ENCODE measurements around the gene HDAC9. TPM values are rescaled to one million over a fixed set of nuclear protein-coding genes. Genes with fewer than 3 reads are reported as not detected.

Gene HDAC9
- polyA plus RNA-seq, 1 of the 3 experiments (the other 2 are of a cell fraction), result 11.6 TPM

DNA sequence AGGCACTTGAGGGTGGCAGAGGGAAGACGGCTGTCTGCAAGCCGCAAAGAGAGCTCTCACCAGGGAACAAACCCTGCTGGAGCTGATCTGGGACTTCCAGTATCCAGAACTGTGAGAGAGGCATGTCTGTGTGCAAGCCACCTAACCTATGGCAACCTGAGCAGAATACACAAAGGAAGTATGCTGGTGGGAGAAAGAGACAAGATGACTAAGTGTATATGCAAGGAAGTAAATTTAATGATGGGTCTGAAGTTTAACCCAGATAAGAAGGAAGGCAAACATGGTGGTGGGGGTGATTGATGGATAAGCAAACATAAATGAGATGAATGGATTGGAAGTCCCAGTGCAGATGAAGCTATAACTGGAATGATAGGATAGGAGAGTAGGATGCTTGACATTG lies 328.6 kb downstream of the HDAC9 start (continued):
- TF ChIP-seq, protein P1, sequence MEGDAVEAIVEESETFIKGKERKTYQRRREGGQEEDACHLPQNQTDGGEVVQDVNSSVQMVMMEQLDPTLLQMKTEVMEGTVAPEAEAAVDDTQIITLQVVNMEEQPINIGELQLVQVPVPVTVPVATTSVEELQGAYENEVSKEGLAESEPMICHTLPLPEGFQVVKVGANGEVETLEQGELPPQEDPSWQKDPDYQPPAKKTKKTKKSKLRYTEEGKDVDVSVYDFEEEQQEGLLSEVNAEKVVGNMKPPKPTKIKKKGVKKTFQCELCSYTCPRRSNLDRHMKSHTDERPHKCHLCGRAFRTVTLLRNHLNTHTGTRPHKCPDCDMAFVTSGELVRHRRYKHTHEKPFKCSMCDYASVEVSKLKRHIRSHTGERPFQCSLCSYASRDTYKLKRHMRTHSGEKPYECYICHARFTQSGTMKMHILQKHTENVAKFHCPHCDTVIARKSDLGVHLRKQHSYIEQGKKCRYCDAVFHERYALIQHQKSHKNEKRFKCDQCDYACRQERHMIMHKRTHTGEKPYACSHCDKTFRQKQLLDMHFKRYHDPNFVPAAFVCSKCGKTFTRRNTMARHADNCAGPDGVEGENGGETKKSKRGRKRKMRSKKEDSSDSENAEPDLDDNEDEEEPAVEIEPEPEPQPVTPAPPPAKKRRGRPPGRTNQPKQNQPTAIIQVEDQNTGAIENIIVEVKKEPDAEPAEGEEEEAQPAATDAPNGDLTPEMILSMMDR (IDR thresholded peaks at IDR 0.05), result no peak
- TF ChIP-seq FOSL2 (IDR thresholded peaks at IDR 0.05; ENCODE audit: borderline replicate concordance, low read depth) (no peak), GATA2 (CRISPR knock-in tag; IDR thresholded peaks at IDR 0.05) (no peak), TEAD4 (IDR thresholded peaks at IDR 0.05; ENCODE audit: borderline replicate concordance, insufficient read depth) (no peak), SIN3A (IDR thresholded peaks at IDR 0.05; ENCODE audit: borderline replicate concordance, low read depth, low read length) (no peak), RCOR1 (IDR thresholded peaks at IDR 0.05; ENCODE audit: low read length) (no peak), CHD2 (IDR thresholded peaks at IDR 0.05; ENCODE audit: low read length, partially characterized antibody) (no peak), RFX5 (IDR thresholded peaks at IDR 0.05; ENCODE audit: low read length) (no peak), RXRA (IDR thresholded peaks at IDR 0.05; ENCODE audit: borderline replicate concordance, low read depth) (no peak)
- TF ChIP-seq, protein P2, sequence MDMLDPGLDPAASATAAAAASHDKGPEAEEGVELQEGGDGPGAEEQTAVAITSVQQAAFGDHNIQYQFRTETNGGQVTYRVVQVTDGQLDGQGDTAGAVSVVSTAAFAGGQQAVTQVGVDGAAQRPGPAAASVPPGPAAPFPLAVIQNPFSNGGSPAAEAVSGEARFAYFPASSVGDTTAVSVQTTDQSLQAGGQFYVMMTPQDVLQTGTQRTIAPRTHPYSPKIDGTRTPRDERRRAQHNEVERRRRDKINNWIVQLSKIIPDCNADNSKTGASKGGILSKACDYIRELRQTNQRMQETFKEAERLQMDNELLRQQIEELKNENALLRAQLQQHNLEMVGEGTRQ (IDR thresholded peaks at IDR 0.05; ENCODE audit: borderline replicate concordance, low read depth, low read length), result no peak
- TF ChIP-seq, protein P3, sequence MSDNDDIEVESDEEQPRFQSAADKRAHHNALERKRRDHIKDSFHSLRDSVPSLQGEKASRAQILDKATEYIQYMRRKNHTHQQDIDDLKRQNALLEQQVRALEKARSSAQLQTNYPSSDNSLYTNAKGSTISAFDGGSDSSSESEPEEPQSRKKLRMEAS (IDR thresholded peaks at IDR 0.05; ENCODE audit: low read depth), result no peak
- TF ChIP-seq, protein P4, sequence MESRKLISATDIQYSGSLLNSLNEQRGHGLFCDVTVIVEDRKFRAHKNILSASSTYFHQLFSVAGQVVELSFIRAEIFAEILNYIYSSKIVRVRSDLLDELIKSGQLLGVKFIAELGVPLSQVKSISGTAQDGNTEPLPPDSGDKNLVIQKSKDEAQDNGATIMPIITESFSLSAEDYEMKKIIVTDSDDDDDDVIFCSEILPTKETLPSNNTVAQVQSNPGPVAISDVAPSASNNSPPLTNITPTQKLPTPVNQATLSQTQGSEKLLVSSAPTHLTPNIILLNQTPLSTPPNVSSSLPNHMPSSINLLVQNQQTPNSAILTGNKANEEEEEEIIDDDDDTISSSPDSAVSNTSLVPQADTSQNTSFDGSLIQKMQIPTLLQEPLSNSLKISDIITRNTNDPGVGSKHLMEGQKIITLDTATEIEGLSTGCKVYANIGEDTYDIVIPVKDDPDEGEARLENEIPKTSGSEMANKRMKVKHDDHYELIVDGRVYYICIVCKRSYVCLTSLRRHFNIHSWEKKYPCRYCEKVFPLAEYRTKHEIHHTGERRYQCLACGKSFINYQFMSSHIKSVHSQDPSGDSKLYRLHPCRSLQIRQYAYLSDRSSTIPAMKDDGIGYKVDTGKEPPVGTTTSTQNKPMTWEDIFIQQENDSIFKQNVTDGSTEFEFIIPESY (IDR thresholded peaks at IDR 0.05; ENCODE audit: borderline replicate concordance, low read depth), result no peak

GRCh38 chr7:18828260-18828993 lies 332.9 kb downstream of the HDAC9 start:
- H3K4me2 ChIP-seq, result peak overlapping the region; percentile 40; the same call in 1 of the 2 replicates
- POLR2A ChIA-PET, result interaction anchor here (1.1 kb wide), 1 partner anchor 24 kb away, joined by 3 read pairs; no protein-coding TSS in a partner anchor
- no peaks in the 10 kb centered on the region for H3K9me2 ChIP-seq
- TF ChIP-seq YY1 (IDR thresholded peaks at IDR 0.05; ENCODE audit: low read depth), result no peak
- 0 out of 2 replicates have a peak, but pooled peaks have one; percentile 24 for TF ChIP-seq JUND (IDR thresholded peaks at IDR 0.05)
- TF ChIP-seq, protein P5, sequence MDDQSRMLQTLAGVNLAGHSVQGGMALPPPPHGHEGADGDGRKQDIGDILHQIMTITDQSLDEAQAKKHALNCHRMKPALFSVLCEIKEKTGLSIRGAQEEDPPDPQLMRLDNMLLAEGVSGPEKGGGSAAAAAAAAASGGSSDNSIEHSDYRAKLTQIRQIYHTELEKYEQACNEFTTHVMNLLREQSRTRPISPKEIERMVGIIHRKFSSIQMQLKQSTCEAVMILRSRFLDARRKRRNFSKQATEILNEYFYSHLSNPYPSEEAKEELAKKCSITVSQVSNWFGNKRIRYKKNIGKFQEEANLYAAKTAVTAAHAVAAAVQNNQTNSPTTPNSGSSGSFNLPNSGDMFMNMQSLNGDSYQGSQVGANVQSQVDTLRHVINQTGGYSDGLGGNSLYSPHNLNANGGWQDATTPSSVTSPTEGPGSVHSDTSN (IDR thresholded peaks at IDR 0.05), result 0 out of 2 replicates have a peak, but pooled peaks have one; percentile 5
- 0 out of 2 replicates have a peak, but pooled peaks have one; percentile 10 for TF ChIP-seq RCOR1 (IDR thresholded peaks at IDR 0.05; ENCODE audit: low read length)
- no peaks in the 10 kb centered on the region for H4K20me1 ChIP-seq (ENCODE audit: insufficient read depth)
- no peak for DNase-seq
- H2AFZ ChIP-seq (ENCODE audit: low read depth), result peak overlapping the region; percentile 56; the same call in 1 of the 2 replicates
- H3K4me3 ChIP-seq (ENCODE audit: low read depth in 2 of 2, low read length in 1 of 2), result no peak overlapping the region; a peak in 1 of 4 replicates
- no peaks in the 10 kb centered on the region for H3K27me3 ChIP-seq (ENCODE audit: insufficient read depth)
- 65% methylated on average over 6 of the region's 6 CpGs for WGBS (ENCODE audit: low lambda C conversion rate)
- no peaks in the 10 kb centered on the region for H3K79me2 ChIP-seq (ENCODE audit: insufficient read depth)
- H3F3A ChIP-seq (replicated peaks; ENCODE audit: insufficient read depth), result no peaks in the 10 kb centered on the region
- no peaks in the 10 kb centered on the region for H3K9me3 ChIP-seq
- peak overlapping the region; percentile 54 to 100; a peak in 3 of 4 replicates for H3K27ac ChIP-seq (ENCODE audit: low read depth in 2 of 2, low read length in 1 of 2)
- CTCF ChIA-PET, result interaction anchor here (0.9 to 1.1 kb wide), 4 partner anchors 14 to 136 kb away, joined by 3 read pairs; no protein-coding TSS in a partner anchor
- no peak overlapping the region for H3K9ac ChIP-seq
- no peaks in the 10 kb centered on the region for H3K36me3 ChIP-seq (replicated peaks in 1 of 2; ENCODE audit: control insufficient read depth in 1 of 2, insufficient read depth in 2 of 2, low read length in 1 of 2)
- H3K4me1 ChIP-seq (ENCODE audit: control insufficient read depth in 1 of 2, insufficient read depth in 2 of 2, low read depth in 1 of 2, low read length in 1 of 2), result peaks cover 26 to 37% of the 10 kb centered on the region in 2 experiments

Measured in SK-N-SH (cell line).